ENCODE results near the gene CCM2.

DNA sequence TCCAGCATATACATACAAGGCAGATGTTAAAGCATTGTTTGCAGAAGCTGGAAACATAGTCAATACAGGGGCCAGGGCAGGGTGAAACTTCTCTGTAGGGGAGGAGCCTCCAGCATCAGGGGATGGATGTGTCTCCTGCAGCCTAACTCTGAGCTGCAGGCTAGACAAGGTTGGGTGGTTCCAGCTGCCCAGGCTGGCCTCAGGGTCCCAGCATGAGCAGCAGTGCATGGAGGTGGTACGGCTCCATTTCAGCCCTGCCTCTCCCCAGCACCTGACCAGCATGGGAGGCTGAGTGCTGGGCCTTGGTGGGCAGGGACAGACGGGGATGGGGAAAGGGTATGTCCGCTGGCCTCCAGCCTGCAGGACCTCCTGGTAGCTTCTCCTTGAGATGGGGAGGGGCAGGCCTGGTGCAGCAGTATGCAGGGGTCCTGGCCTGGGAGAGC is 118.9 kb downstream of the CCM2 start:
- no peak for TF ChIP-seq CTCF (IDR thresholded peaks at IDR 0.05)
- TF ChIP-seq POLR2A (IDR thresholded peaks at IDR 0.05): no peak
- TF ChIP-seq POLR2AphosphoS5 (IDR thresholded peaks at IDR 0.05): no peak
- no peak for TF ChIP-seq EP300 (IDR thresholded peaks at IDR 0.05)
